ENCODE data around the gene NPL. TPM values are rescaled to one million over a fixed set of nuclear protein-coding genes. Genes with fewer than 3 reads are reported as not detected.

The NPL gene
- total RNA-seq, 1 experiment from 2014 or later: 2.4 TPM

- no peaks in the 10 kb centered on the region for H3K79me2 ChIP-seq (ENCODE audit: insufficient read depth, low read length)
- H3T11ph ChIP-seq (ENCODE audit: low read length): no peak overlapping the region
- H2AFZ ChIP-seq (ENCODE audit: low read length): no peak overlapping the region
- no peak overlapping the region for H4K8ac ChIP-seq (replicated peaks; ENCODE audit: insufficient read length, low read depth, low read length)
- H3K4me1 Mint-ChIP-seq: peaks cover 4 to 5% of the 10 kb centered on the region in 2 experiments; a peak in 2 of 4 replicates
- no peaks in the 10 kb centered on the region for H3K79me1 ChIP-seq (ENCODE audit: insufficient read depth, low read depth, low read length, poor library complexity, severe bottlenecking)
- TF ChIP-seq CTCF (conservative IDR thresholded peaks at IDR 0.05): no peak
- no peak overlapping the region for H4K5ac ChIP-seq (ENCODE audit: insufficient read length, low read depth, low read length)
- no CpG with 5 or more reads among the region's 3 CpGs for WGBS (ENCODE audit: extremely low coverage, insufficient read length, low lambda C conversion rate)
- no peak overlapping the region for H2BK12ac ChIP-seq (ENCODE audit: insufficient read length, low read depth, low read length)
- no peaks in the 10 kb centered on the region for H3K27me3 Mint-ChIP-seq (ENCODE audit: low read depth)
- no peak overlapping the region for H3K4ac ChIP-seq (ENCODE audit: low read depth, low read length)
- no peaks in the 10 kb centered on the region for H3K23me2 ChIP-seq (ENCODE audit: insufficient read length, low read depth, low read length, poor library complexity, severe bottlenecking)
- H2BK20ac ChIP-seq (ENCODE audit: low read depth, low read length, poor library complexity, severe bottlenecking): no peak overlapping the region
- no peak overlapping the region for H3K4me3 Mint-ChIP-seq
- no peak overlapping the region for H3K23ac ChIP-seq (ENCODE audit: insufficient read length, low read depth, low read length)
- H2BK15ac ChIP-seq (ENCODE audit: low read depth, low read length): no peak overlapping the region
- no peak overlapping the region for H3K27ac ChIP-seq (ENCODE audit: insufficient read length, low read depth, low read length)
- H3K27me3 ChIP-seq (ENCODE audit: insufficient read depth, low read length): no peaks in the 10 kb centered on the region
- no peak for DNase-seq
- H2AK5ac ChIP-seq (ENCODE audit: insufficient read length, low read length): no peak overlapping the region
- no peaks in the 10 kb centered on the region for H3K9me3 Mint-ChIP-seq
- H3K56ac ChIP-seq (ENCODE audit: insufficient read length, low read depth, low read length): no peak overlapping the region
- no peak overlapping the region for H4K91ac ChIP-seq (ENCODE audit: insufficient read length, low read depth, low read length)
- H3K18ac ChIP-seq (ENCODE audit: insufficient read length, low read depth, low read length): no peak overlapping the region
- H4K20me1 ChIP-seq (ENCODE audit: control insufficient read depth, insufficient read depth, insufficient read length): no peaks in the 10 kb centered on the region
- no peak overlapping the region for H3K14ac ChIP-seq (ENCODE audit: insufficient read depth, low read length)
- no peak overlapping the region for H3K9ac ChIP-seq (ENCODE audit: extremely low read depth, insufficient read length, low read length)
- H3K4me1 ChIP-seq (ENCODE audit: insufficient read depth, low read length): no peaks in the 10 kb centered on the region
- no peak overlapping the region for H2BK5ac ChIP-seq (ENCODE audit: insufficient read length, low read length)
- no peak overlapping the region for H3K4me2 ChIP-seq (ENCODE audit: insufficient read depth, insufficient read length, low read length)
- no peaks in the 10 kb centered on the region for H3K9me3 ChIP-seq (ENCODE audit: control insufficient read depth, low read depth, low read length)
- no peak overlapping the region for H2BK120ac ChIP-seq (ENCODE audit: low read depth, low read length, poor library complexity, severe bottlenecking)
- no peak overlapping the region for H3K27ac Mint-ChIP-seq
- no peaks in the 10 kb centered on the region for H3K36me3 Mint-ChIP-seq (ENCODE audit: insufficient read depth in 1 of 3, low read depth in 3 of 3)
These were observed 28.2 kb downstream of the NPL start for GRCh38 chr1:182817802-182818201.
